ENCODE measurements around the gene FXYD4. TPM values are rescaled to one million over a fixed set of nuclear protein-coding genes. Genes with fewer than 3 reads are reported as not detected.
A peak's percentile ranks its signal among the peaks of the same experiment; 100 is the strongest.

Gene FXYD4
- total RNA-seq, 1 experiment from 2014 or later = not detected

DNA sequence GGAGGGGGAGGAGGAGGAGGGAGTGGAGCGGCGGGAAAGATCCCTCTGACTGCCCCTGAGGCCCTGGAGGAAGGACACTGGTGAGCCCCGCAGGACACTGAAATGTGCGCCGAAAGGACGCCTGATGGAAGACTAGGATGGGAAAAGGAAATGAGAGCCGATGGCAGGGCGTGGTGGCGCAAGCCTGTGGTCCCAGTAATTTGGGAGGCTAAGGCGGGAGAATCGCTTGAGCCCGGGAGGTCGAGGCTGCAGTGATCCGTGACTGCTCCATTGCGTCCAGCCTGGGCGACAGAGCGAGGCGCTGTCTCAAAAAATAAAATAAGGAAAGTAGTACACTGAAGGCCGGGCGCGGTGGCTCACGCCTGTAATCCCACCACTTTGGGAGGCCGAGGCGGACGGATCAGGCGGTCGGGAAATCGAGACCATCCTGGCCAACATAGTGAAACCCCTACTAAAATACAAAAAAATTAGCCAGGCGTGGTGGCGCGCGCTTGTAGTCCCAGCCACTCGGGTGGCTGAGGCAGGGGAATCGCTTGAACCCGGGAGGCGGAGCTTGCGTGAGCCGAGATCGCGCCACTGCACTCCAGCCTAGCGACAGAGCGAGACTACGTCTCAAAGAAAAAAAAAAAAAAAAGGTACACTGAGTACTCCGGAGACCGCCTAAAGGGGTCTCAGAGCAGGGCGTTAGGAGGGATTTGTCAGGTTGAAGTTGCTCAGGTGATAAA, 38.1 kb downstream of the FXYD4 start:
- H3K9me3 Mint-ChIP-seq (ENCODE audit: unreplicated experiment) = no peaks in the 10 kb centered on the region
- CTCF ChIA-PET = interaction anchor here (0.6 to 1.2 kb wide), 6 partner anchors 9 to 116 kb away, joined by 3 to 8 read pairs (median 4); no protein-coding TSS in a partner anchor

DNA sequence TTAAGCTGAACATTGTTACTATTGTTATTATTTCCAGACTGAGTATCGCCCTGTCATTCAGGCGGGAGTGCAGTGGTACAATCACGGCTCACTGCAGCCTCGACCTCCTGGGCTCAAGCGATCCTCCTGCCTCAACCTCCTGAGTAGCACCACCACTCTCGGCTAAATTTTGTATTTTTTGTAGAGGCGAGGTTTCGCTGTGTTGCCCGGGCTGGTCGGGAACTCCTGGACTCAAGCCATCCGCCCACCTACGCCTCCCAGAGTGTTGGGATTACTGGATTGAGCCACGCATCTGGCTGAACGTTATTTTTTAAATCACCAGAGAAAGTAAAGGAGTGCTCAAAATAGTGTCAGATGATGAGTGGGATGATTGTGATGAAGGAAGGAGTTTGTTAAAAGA, 38.9 kb downstream of the FXYD4 start:
- H3K27ac Mint-ChIP-seq (ENCODE audit: unreplicated experiment) = peak overlapping the region; percentile 94
- ChIA-PET CTCF (interaction anchor here (1.0 to 1.2 kb wide), 3 partner anchors 8 to 13 kb away, joined by 4 to 8 read pairs (median 4); no protein-coding TSS in a partner anchor), POLR2A (interaction anchor here (1.5 to 2.6 kb wide), 3 partner anchors 10 to 26 kb away, joined by 8 to 44 read pairs (median 27); partner anchors contain the start of gene ZNF487)
- intact Hi-C loops (cut with micrococcal nuclease; ENCODE audit: unreplicated experiment) = no loop called here
- no peaks in the 10 kb centered on the region for H3K27me3 ChIP-seq (replicated peaks; ENCODE audit: control insufficient read depth, insufficient read depth, low read length)
- peaks cover 17% of the 10 kb centered on the region for H3K4me1 Mint-ChIP-seq (ENCODE audit: low read depth, unreplicated experiment)
- DNase-seq = no peak
- TF ChIP-seq, protein P1, sequence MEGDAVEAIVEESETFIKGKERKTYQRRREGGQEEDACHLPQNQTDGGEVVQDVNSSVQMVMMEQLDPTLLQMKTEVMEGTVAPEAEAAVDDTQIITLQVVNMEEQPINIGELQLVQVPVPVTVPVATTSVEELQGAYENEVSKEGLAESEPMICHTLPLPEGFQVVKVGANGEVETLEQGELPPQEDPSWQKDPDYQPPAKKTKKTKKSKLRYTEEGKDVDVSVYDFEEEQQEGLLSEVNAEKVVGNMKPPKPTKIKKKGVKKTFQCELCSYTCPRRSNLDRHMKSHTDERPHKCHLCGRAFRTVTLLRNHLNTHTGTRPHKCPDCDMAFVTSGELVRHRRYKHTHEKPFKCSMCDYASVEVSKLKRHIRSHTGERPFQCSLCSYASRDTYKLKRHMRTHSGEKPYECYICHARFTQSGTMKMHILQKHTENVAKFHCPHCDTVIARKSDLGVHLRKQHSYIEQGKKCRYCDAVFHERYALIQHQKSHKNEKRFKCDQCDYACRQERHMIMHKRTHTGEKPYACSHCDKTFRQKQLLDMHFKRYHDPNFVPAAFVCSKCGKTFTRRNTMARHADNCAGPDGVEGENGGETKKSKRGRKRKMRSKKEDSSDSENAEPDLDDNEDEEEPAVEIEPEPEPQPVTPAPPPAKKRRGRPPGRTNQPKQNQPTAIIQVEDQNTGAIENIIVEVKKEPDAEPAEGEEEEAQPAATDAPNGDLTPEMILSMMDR (IDR thresholded peaks at IDR 0.05; ENCODE audit: insufficient read depth in 1 of 2, low read depth in 1 of 2, low read length in 1 of 2, severe bottlenecking in 1 of 2, unreplicated experiment in 1 of 2) = no peak
- H3K27me3 Mint-ChIP-seq (ENCODE audit: insufficient read depth, unreplicated experiment) = no peaks in the 10 kb centered on the region
- no TSS peak for BruUV-seq (replicated peaks)
- no peaks in the 10 kb centered on the region for H3K36me3 ChIP-seq (ENCODE audit: control insufficient read depth, insufficient read depth, low read length)
- peak overlapping the region; percentile 70 for H3K4me3 ChIP-seq (ENCODE audit: low read depth, low read length)
- H3K36me3 Mint-ChIP-seq (ENCODE audit: insufficient read depth, unreplicated experiment) = peaks cover 42% of the 10 kb centered on the region
- H3K4me1 ChIP-seq = peaks cover 18% of the 10 kb centered on the region
- peak overlapping the region; percentile 81 for H3K4me3 Mint-ChIP-seq (ENCODE audit: unreplicated experiment)
- H3K9me3 ChIP-seq = no peaks in the 10 kb centered on the region
- H3K9me3 Mint-ChIP-seq (ENCODE audit: unreplicated experiment) = no peaks in the 10 kb centered on the region

More for the DNA sequence above, 38.1 kb downstream of the FXYD4 start:
- Histone ChIP-seq H3K9me3 (no peaks in the 10 kb centered on the region), H3K4me3 (ENCODE audit: low read depth, low read length) (peak overlapping the region; percentile 70), H3K36me3 (ENCODE audit: control insufficient read depth, insufficient read depth, low read length) (no peaks in the 10 kb centered on the region), H3K27me3 (replicated peaks; ENCODE audit: control insufficient read depth, insufficient read depth, low read length) (no peaks in the 10 kb centered on the region), H3K4me1 (peaks cover 26% of the 10 kb centered on the region)
- POLR2A ChIA-PET = interaction anchor here (0.5 to 2.6 kb wide), 16 partner anchors 11 to 1538 kb away, joined by 3 to 44 read pairs (median 4); partner anchors contain the start of gene ZNF487
- Mint-ChIP-seq H3K27ac (ENCODE audit: unreplicated experiment) (peak overlapping the region; percentile 94), H3K27me3 (ENCODE audit: insufficient read depth, unreplicated experiment) (no peaks in the 10 kb centered on the region), H3K4me3 (ENCODE audit: unreplicated experiment) (peak overlapping the region; percentile 81), H3K4me1 (ENCODE audit: low read depth, unreplicated experiment) (peaks cover 22% of the 10 kb centered on the region), H3K36me3 (ENCODE audit: insufficient read depth, unreplicated experiment) (peaks cover 50% of the 10 kb centered on the region)
- intact Hi-C loops (cut with micrococcal nuclease; ENCODE audit: unreplicated experiment) = loop anchor here (1.0 kb wide), 1 partner anchor 27 kb away; no protein-coding TSS in a partner anchor
- DNase-seq = peak; percentile 77 to 81
- TF ChIP-seq, protein P1 (IDR thresholded peaks at IDR 0.05; ENCODE audit: insufficient read depth in 1 of 2, low read depth in 1 of 2, low read length in 1 of 2, severe bottlenecking in 1 of 2, unreplicated experiment in 1 of 2) = no peak
- BruUV-seq (replicated peaks) = TSS peak; percentile 77

DNA sequence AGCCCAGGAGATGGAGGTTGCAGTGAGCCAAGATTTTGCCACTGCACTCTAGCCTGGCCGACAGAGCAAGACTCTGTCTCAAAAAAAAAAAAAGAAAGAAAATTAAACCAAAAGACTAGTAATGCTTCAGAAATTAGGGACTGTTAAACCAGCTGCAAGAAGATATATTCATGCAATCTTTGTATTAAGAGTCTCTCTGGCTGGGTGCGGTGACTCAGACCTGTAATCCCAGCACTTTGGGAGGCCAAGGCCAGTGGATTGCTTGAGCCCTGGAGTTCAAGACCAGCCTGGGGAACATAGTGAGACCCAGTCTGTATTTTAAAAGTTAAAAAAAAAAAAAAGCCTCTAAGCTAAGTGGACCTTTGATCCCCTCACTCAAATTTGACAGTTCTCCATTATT, 40.1 kb downstream of the FXYD4 start:
- H3K4me3 Mint-ChIP-seq (ENCODE audit: unreplicated experiment) = no peak overlapping the region
- Histone ChIP-seq H3K9me3 (no peaks in the 10 kb centered on the region), H3K4me1 (peaks cover 11% of the 10 kb centered on the region), H3K27me3 (replicated peaks; ENCODE audit: control insufficient read depth, insufficient read depth, low read length) (no peaks in the 10 kb centered on the region), H3K36me3 (ENCODE audit: control insufficient read depth, insufficient read depth, low read length) (no peaks in the 10 kb centered on the region), H3K4me3 (ENCODE audit: low read depth, low read length) (no peak overlapping the region)
- POLR2A ChIA-PET = no interaction called here
- BruUV-seq (replicated peaks) = no TSS peak
- no peaks in the 10 kb centered on the region for H3K27me3 Mint-ChIP-seq (ENCODE audit: insufficient read depth, unreplicated experiment)
- H3K4me1 Mint-ChIP-seq (ENCODE audit: low read depth, unreplicated experiment) = peaks cover 17% of the 10 kb centered on the region
- intact Hi-C loops (cut with micrococcal nuclease; ENCODE audit: unreplicated experiment) = no loop called here
- DNase-seq = no peak
- CTCF ChIA-PET = no interaction called here
- TF ChIP-seq, protein P1 (IDR thresholded peaks at IDR 0.05; ENCODE audit: insufficient read depth in 1 of 2, low read depth in 1 of 2, low read length in 1 of 2, severe bottlenecking in 1 of 2, unreplicated experiment in 1 of 2) = no peak
- no peaks in the 10 kb centered on the region for H3K9me3 Mint-ChIP-seq (ENCODE audit: unreplicated experiment)
- H3K27ac Mint-ChIP-seq (ENCODE audit: unreplicated experiment) = no peak overlapping the region
- peaks cover 30% of the 10 kb centered on the region for H3K36me3 Mint-ChIP-seq (ENCODE audit: insufficient read depth, unreplicated experiment)
